NCI-H526 treated with DMSO at 0.1 percent for 48 hours (cell line): ENCODE data around the gene EEA1.

Experiments
- DNase-seq: peaks from one replicate; lab custom pipeline; 2025; lab: John Stamatoyannopoulos, UW

Gene EEA1

GRCh38 chr12:92938018-92938417 is 8.9 kb upstream of the EEA1 start:
- no peak for DNase-seq

- DNase-seq, result no peak
Measured at GRCh38 chr12:92933606-92934005, 4.5 kb upstream of the EEA1 start.

DNA sequence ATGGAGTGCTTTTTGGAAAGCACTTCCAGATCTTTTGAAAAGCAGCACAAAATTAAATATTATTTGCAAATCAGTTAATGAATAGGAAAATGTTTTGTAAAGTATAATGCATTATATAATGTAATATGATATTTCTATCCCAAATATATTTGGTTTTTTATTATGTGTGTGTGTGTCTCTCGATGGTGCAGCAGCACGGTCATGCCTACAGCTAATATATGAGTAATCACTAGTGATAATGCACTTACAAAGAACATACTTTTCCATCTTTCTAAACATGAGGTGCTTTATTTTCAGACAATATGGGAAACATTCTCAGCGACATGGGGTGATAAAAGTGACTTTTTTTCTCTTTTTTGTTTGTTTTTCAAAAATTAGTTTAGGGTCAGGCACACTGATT is 1.3 kb upstream of the EEA1 start:
- no peak for DNase-seq

DNA sequence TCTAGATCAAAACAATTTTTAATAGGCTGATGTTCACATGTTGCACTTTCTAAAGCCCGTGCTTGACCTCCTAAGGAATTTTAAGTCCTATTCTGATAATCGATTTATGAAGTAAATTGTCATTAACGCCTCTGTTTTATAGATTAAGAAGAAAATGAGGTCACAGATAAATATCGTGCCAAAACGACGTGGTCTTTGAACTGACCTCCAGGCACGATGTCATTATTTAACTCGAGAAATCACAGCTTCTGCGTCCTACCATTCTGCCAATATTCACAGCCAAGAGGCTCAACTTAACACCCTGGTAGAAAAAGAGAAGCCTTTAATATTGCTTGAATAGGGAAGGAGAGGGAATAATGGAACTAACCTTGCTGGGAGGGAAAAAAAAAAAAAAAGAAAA is 888 bp upstream of the EEA1 start:
- no peak for DNase-seq

DNA sequence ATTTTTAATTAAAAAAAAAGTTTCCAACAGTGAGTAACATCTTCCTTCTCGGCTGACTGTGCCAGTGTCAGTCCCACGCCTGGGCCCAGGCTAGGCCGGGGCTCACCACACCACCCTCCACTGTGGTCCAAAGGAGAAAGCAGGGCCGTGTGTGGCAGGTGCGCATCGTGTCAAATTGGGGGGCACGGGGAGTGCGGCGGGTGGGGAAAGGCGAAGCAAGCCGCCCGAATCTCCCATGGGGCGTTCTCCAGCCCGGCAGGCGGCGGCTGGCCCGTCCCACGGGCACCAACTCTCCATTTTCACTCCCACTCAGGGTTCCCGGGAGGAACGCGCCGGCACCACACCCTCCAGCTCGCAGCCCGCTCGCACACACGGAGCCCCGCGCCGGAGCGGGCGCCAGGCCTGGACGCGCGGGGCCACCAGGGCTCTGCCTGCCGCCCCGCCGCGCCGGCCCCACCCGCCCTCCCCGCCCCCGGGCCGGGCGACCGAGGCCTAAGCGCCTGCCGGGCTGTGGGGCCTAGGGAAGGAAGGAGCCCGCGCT is 604 bp downstream of the EEA1 start:
- DNase-seq, result no peak

- no peak for DNase-seq
Measured at GRCh38 chr12:92927436-92928281, 1.4 kb downstream of the EEA1 start.

DNA sequence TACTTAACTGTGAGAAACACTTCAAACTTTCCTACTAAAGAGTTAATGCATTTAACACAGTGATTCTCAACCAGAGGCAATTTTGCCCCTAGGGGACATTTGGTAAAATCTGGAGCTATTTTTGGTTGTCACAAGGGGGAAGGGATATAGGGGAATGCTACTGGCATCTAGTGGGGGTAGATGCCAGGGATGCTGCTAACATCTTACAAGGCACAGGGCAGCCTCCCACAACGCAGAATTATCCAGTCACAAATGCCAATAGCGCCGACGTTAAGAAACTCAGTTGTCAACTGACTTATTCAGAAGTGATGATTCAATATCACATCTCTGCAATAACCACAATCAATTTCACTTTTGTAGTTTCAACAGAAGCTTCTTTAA is 2.0 kb downstream of the EEA1 start:
- DNase-seq, result peak; percentile 28

DNA sequence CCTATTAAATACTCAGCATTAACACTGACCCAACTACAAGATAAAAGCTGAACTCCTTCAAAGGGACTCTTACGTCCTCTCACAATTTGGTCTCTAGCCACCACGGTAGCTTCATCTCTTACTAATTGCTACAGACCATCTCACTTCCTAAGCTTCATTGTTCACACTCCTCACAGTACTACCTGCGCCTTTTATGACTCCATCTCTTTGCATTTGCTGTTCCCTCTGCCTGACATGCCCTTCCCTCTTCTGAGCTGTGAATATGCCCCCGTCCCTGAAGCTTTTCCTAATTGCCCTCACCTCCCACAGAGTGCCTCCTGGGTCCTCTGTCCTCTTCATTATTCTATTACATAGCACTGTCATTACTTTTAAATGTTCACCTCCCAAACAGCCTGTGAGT is 2.5 kb downstream of the EEA1 start:
- no peak for DNase-seq

DNA sequence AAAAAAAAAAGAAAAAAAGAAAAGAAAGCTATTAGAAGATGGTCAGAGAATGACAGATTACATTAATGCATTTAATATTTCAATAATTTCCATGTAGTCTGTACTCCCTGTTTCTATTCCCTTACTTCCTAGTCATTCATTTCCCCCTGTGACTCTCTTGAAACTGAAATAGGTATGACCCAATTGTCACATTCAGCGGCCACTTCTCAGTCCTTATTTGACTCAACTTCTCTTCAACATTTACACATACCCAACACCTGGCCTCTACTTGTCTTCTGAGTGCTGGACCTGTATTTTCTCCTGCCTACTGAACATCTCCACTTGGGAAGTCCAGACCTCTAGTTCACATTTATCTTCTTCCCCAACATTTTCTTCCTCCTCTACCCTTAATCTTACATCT is 7.2 kb downstream of the EEA1 start:
- DNase-seq, result no peak

GRCh38 chr12:92915365-92915764 is 13.7 kb downstream of the EEA1 start:
- no peak for DNase-seq

DNA sequence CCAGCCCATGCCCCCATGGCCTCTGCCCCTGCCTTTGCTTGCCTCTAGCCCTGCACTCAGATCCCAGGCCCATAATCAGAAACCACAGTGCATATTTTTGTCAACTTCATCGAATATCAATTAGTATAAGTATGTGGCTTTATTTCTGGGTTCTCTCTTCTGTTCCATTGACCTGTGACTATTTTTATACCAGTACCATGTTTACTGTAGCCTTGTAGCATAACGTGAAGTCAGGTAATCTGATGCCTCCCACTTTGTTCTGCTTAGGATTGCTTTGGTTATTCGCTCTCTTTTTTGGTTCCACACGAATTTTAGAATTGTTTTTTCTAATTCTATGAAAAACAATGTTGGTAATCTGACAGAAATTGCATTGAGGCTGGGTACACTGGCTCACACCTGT is 14.9 kb downstream of the EEA1 start:
- DNase-seq, result no peak

GRCh38 chr12:92912672-92913071 is 16.4 kb downstream of the EEA1 start:
- no peak for DNase-seq

DNA sequence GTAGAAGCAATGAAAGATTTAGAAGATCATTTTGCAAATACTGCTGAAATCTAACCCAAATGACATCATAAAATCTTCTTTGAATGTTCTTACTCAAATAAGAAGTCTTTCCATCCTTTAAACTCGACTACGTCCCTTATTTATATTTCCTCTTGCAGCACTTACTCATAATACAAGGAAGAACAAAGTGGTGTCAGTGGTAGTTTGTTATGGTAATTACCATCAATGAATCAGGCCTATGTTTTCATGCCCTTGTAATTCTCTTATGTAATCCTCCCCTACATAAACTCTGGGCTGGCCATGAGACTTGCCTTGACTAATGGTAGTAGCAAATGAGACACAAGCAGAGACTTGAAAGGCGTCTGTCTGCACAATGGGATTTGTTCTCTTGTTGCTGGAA is 17.0 kb downstream of the EEA1 start:
- no peak for DNase-seq

DNA sequence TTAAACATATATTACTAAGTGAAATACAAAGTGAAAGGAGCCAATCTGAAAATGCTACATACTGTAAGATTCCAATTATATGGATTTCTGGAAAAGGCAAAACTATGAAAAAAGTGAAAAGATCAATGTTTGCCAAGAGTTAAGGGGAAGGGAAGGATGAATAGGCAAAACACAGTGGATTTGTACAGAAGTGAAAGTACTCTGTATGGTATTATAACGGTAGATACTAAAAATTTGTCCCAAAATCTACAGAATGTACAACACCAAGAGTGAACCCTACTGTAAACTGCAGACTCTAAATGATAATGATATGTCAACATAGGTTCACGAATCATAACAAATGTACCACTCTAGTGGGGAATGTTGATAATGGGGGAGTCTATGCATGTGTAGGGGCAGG is 17.8 kb downstream of the EEA1 start:
- DNase-seq, result no peak

DNA sequence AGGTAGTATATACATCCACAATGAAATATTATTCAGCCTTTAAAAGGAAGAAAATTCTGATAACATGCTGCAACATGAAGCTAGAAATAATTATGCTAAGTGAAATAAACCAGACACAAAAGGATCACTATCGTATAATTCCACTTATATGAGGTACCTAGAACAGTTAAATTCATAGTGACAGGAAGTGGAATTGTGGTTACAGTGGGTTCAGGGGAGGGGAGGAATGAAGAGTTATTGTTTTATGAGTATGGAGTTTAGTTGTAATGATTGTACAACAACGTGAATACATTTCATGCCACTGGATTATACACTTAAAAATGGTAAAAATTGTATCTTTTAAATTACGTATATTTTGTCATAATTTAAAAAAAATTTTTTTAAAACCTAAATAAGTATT is 21.0 kb downstream of the EEA1 start:
- no peak for DNase-seq

GRCh38 chr12:92905811-92906554 is 23.1 kb downstream of the EEA1 start:
- no peak for DNase-seq

GRCh38 chr12:92905258-92905810 is 23.8 kb downstream of the EEA1 start:
- no peak for DNase-seq

- no peak for DNase-seq
Measured at GRCh38 chr12:92900941-92901340, 28.2 kb downstream of the EEA1 start.

DNA sequence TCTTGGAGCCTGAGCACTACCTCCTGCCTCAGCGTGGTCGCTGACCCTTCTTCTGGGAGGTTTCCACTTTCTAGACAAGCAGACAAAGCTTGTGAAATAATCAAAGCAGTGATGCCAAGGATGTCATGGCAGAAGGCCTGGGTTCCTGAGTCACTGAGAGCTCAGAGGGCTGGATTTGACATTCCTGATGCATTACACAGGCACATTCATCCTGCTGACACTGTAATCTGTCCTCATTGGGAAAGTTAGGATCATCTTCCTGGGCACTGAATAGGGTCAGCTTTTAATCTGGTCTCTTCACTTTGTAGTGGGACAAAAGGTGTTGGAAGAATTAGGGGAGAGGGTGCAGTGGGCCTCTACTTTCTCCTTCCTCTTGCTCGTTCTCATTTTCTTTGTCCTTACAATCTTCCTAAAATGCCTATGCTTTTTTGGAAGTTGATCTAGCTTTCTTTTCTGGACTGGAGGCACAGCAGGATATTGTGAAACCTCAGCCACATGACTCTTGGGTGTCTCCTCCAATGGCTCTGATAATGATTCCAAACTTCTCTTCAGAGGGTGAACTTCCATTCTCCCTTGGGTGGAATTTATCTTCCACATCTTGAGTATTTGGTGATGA is 29.6 kb downstream of the EEA1 start:
- DNase-seq, result no peak

DNA sequence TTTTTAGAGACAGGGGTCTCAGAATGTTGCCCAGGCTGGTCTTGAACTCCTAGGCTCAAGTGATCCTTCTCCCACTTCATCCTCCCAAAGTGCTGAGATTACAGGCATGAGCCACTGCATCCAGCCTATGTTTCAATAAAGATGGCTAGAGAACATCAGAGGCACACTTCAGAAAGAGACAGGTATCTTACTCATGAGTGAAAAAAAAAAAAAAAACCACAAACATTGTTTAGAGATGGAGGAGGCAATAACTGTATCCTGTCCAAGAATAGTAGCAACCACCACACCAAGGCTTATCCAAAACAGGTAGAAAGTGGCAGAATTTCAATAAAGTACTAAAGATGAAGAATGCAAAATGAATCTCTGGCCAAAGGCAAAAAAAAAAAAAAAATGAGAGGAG is 30.3 kb downstream of the EEA1 start:
- DNase-seq, result no peak

- DNase-seq, result no peak
Measured at GRCh38 chr12:92897844-92898243, 31.3 kb downstream of the EEA1 start.

DNA sequence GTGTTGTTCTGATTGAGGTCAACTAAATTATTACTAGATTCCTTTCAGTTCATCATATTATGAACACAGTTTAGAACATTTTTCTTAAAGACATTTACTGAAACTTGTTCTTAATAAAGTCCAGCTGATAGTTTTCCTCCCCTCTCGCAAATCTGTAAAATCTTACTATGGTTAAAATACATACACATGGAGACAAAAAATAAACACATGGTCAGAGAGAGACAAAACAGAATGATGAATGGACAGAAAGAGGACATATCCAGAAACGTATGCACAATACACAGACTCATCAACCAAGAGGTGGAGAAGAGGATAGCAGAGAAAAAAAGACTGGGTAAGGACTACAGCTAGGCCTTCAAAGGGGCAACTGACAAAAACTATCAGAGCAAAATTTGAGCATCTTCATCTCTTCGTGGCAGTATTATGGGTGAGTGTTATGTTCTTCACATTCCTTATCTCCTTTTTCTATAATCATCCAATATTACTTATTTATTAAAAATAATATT is 38.4 kb downstream of the EEA1 start:
- no peak for DNase-seq
